Heart right ventricle (tissue), 16 donors: ENCODE measurements around the gene UNC79. TPM values are rescaled to one million over a fixed set of nuclear protein-coding genes. Genes with fewer than 3 reads are reported as not detected.
A peak's percentile ranks its signal among the peaks of the same experiment; 100 is the strongest.

Source experiments
- ATAC-seq, 8 donors: fragments of 200-7000 bp; cut with Tn5 transposase; one replicate each; pipeline ENCODE4 v1.9.1; 2020; ENCODE audit warnings: mild to moderate bottlenecking in 8 of 8, moderate library complexity in 8 of 8, moderate number of reproducible peaks in 1 of 8
- DNase-seq, 2 donors: peaks; one replicate each; pipeline ENCODE4 v3.0.0-alpha.2; 2020
- H3K27ac ChIP-seq, 10 donors: fragments of 200-600 bp; sonication (generic) in 2 of 10; one replicate each; pipeline versions ENCODE4 v1.5.0 to v1.8.0; 2020 to 2022; ENCODE audit warnings: mild to moderate bottlenecking in 3 of 10
- H3K27me3 ChIP-seq, 7 donors: fragments of 200-600 bp; one replicate each; pipeline ENCODE4 v1.8.0; 2021 to 2022; ENCODE audit warnings: mild to moderate bottlenecking in 2 of 7
- H3K36me3 ChIP-seq, 9 donors: fragments of 200-600 bp; sonication (generic) in 1 of 9; one replicate each; pipeline versions ENCODE4 v1.5.0 to v1.8.0; 2020 to 2022; ENCODE audit warnings: mild to moderate bottlenecking in 2 of 9
- H3K4me1 ChIP-seq, 9 donors: fragments of 200-600 bp; sonication (generic) in 1 of 9; one replicate each; pipeline versions ENCODE4 v1.5.0 to v1.8.0; 2020 to 2022; ENCODE audit warnings: mild to moderate bottlenecking in 4 of 9
- H3K4me3 ChIP-seq, 10 donors: fragments of 200-600 bp; sonication (generic) in 2 of 10; one replicate each; pipeline versions ENCODE4 v1.5.0 to v1.8.0; 2020 to 2022; ENCODE audit warnings: mild to moderate bottlenecking in 7 of 10, moderate library complexity in 2 of 10
- H3K9me3 ChIP-seq, 11 donors: fragments of 200-600 bp in 10 of 11; sonication (generic) in 2 of 11; one replicate each; pipeline versions ENCODE4 v1.5.0 to v1.8.0; 2013 to 2022; ENCODE audit warnings: mild to moderate bottlenecking in 2 of 11, control low read depth in 1 of 11, moderate library complexity in 1 of 11
- WGBS, 2 donors: extraction: QIAGEN DNeasy Blood & Tissue Kit; methylation state at CpG; one replicate each; pipeline ENCODE4 v1.1.7; 2013; ENCODE audit warnings: inconsistent platforms in 1 of 2; 5-methylcytosine and 5-hydroxymethylcytosine counted together
- intact Hi-C, 10 donors: fragments of 100-400 bp; cut with DNase I; formaldehyde crosslinking; loops; one replicate each; pipeline versions ENCODE4 v1.11.1 to v1.14.2; 2022
- polyA plus RNA-seq, 2 donors: library from polyadenylated mRNA; stranded (reverse); fragments of 200-250 nt; gene quantifications; one replicate each; pipeline ENCODE4 v1.2.3, GENCODE V29; 2013
- total RNA-seq, 10 donors: library from RNA; stranded (reverse); fragmentation: NEBNext Ultra II Directional in 3 of 10; extraction: Animal tissue kit (Norgen Biotek cat#: 25700) in 3 of 10; gene quantifications; one replicate each; pipeline versions ENCODE4 v1.2.1 to v1.2.4, GENCODE V29; 2021 to 2023
- TF ChIP-seq, protein P1 (sequence below), 9 donors: fragments of 200-600 bp; sonication (generic) in 2 of 9; IDR thresholded peaks; one replicate each; pipeline versions ENCODE4 v1.5.0 to v1.8.0; 2021 to 2022; ENCODE audit warnings: antibody characterized with exemption in 9 of 9, mild to moderate bottlenecking in 5 of 9, moderate library complexity in 1 of 9
- donor health status: Arrhythmogenic right ventricular cardiomyopathy.
- donor health status: ischemic (EF 13 %, LVEDD 7.1; RV severe dilation, severe dysfunction).
- donor health status: healthy with polysubstance abuse.
- donor health status: DM: no; HTN: yes; CAD: no.
- donor health status: DM: no; HTN: no; CAD: no.
- donor health status: ischemic (EF 25% LVEDD 6.9; RV normal size, moderate dysfunction).
- donor health status: ischemic (EF 25% LVEDD 5.7; RV mildly dilated, moderate dysfunction).
- donor health status: healthy.
- donor health status: DM: yes; HTN: yes; CAD: no.
- donor health status: Ischemic cardiomyopathy.
- donor health status: ischemic (EF 35%, LVEDD 5.7; RV mildly dilated, moderate dysfunction).
- donor health status: nonischemic (EF 11% LVEDD 7.7; RV severe dilation, severe dysfunction).
- donor health status: DM: yes; HTN: yes; CAD: no.
- donor health status: PGD.
- donor health status: ischemic (EF 29% LVEDD 5.4; RV normal size, mild dysfunction).
- donor health status: nonischemic (EF 23%, LVEDD 6.1; RV moderate dilation, normal function).

UNC79 gene
- total and polyA plus RNA-seq, 12 donors = 0.01 to 0.89 (median 0.40) TPM

DNA sequence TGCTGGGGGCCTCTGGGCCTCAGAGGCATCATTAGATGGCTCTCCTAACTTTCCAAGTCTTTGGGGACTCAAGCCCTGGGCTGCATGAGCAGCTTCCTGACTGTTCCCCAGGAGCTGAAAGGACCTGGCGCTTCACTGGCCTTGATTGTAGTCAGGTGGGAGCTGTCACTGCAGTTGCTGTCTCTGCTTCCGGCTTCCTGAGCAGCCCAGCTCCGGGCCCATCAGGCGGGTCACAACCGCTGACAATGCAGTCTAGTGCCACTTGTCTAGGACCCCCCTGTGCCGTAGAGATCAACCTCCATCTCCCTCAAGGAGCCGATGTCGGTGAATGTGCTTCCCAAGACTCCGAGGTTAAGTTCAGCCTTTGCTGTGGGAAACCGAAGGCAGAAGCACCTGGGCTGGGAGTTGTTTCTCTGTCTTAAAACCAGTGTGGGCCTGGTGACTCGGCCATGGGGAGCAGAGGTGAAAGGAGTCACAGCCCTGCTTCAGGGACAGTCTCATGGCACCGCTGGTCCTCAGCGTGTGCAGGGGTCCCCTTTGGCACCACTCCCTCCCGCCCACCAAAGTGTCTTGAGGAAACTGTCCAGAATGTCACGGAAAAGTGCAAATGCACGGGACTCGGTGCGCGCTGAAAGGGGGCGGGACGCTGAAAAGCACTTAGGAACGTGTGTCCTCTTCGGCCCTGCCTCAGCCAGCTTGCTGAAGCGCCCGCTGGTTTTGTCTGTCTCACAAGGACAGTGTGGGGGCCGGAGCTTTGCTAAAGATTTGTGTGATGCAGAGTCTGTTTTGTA, 312.7 kb downstream of the UNC79 start:
- intact Hi-C loops = loop anchor here in 1 of 10 donors (5.0 kb wide), 1 partner anchor 44 kb away; the partner anchor contains the start of gene PRIMA1
- TF ChIP-seq, protein P1, sequence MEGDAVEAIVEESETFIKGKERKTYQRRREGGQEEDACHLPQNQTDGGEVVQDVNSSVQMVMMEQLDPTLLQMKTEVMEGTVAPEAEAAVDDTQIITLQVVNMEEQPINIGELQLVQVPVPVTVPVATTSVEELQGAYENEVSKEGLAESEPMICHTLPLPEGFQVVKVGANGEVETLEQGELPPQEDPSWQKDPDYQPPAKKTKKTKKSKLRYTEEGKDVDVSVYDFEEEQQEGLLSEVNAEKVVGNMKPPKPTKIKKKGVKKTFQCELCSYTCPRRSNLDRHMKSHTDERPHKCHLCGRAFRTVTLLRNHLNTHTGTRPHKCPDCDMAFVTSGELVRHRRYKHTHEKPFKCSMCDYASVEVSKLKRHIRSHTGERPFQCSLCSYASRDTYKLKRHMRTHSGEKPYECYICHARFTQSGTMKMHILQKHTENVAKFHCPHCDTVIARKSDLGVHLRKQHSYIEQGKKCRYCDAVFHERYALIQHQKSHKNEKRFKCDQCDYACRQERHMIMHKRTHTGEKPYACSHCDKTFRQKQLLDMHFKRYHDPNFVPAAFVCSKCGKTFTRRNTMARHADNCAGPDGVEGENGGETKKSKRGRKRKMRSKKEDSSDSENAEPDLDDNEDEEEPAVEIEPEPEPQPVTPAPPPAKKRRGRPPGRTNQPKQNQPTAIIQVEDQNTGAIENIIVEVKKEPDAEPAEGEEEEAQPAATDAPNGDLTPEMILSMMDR (IDR thresholded peaks at IDR 0.05) = no peak

DNA sequence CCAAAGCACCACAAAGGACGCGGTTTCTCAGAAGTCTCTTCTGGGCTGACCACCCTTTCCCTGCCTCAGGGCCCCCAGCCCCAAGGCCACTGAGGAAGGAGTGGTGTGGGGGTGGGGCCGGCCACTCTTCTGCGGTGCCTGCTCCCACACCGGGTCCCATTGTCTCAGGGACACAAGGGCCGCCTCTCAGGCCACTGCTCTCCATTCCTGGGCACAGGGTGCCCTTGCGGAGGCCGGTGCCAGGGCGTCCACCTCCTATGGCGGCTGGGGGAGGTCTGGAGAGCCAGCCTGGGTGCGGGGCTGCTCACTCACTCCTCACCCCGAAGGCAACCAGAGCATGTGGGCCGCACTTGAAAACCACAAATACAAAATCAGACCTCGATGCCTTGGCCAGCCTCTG, 313.4 kb downstream of the UNC79 start:
- Histone ChIP-seq H3K4me3 (no peak overlapping the region), H3K4me1 (peaks cover 3 to 46% (median 17%) of the 10 kb centered on the region in 9 donors), H3K27ac (peak overlapping the region in 1 of 10 donors; percentile 85), H3K36me3 (no peaks in the 10 kb centered on the region), H3K9me3 (no peaks in the 10 kb centered on the region), H3K27me3 (no peaks in the 10 kb centered on the region)
- TF ChIP-seq, protein P1 (IDR thresholded peaks at IDR 0.05) = no peak
- ATAC-seq (no peak), DNase-seq (no peak)
- intact Hi-C loops = loop anchor here in 1 of 10 donors (5.0 kb wide), 1 partner anchor 43 kb away; the partner anchor contains the start of gene PRIMA1
- 81 to 84% methylated on average over 14 of the region's 14 CpGs for WGBS, 2 donors

More for the DNA sequence above, 312.7 kb downstream of the UNC79 start:
- no peaks in the 10 kb centered on the region for H3K36me3 ChIP-seq
- H3K4me3 ChIP-seq = no peak overlapping the region
- ATAC-seq (peak in 3 of 8 donors; percentile 2 to 13 (median 3)), DNase-seq (no peak)
- H3K27ac ChIP-seq = peak overlapping the region in 9 of 10 donors; percentile 3 to 85 (median 61)
- no peaks in the 10 kb centered on the region for H3K27me3 ChIP-seq
- no peaks in the 10 kb centered on the region for H3K9me3 ChIP-seq
- peaks cover 3 to 40% (median 16%) of the 10 kb centered on the region in 9 donors for H3K4me1 ChIP-seq
- 83 to 85% methylated on average over 26 of the region's 26 CpGs for WGBS, 2 donors

DNA sequence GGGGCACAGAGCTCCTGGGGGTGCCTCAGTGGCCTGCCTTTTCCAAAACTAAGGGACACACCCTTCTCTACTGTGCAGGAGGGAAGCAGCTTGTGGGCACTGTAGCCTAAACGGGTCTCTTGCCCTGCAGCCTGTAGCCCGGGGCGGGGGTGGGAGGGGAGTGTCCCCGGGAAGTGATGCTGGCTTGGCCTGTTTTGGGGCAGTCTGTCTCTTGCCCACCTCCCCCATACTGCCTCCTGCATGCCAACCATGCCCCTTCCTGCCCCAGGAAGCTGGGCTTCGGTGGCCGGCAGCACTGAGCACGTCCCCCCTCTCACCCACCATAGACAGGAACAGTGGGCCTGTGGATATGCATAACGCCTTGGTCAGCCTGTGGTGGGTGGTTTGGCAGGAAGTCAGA, 314.1 kb downstream of the UNC79 start:
- H3K27me3 ChIP-seq = no peaks in the 10 kb centered on the region
- no peak overlapping the region for H3K4me3 ChIP-seq
- H3K36me3 ChIP-seq = no peaks in the 10 kb centered on the region
- 60 to 63% methylated on average over 8 of the region's 8 CpGs for WGBS, 2 donors
- ATAC-seq = no peak
- DNase-seq = no peak
- no peaks in the 10 kb centered on the region for H3K9me3 ChIP-seq
- TF ChIP-seq, protein P1 (IDR thresholded peaks at IDR 0.05) = no peak
- peaks cover 3 to 51% (median 21%) of the 10 kb centered on the region in 9 donors for H3K4me1 ChIP-seq
- H3K27ac ChIP-seq = no peak overlapping the region
- intact Hi-C loops = loop anchor here in 1 of 10 donors (5.0 kb wide), 1 partner anchor 42 kb away; the partner anchor contains the start of gene PRIMA1

DNA sequence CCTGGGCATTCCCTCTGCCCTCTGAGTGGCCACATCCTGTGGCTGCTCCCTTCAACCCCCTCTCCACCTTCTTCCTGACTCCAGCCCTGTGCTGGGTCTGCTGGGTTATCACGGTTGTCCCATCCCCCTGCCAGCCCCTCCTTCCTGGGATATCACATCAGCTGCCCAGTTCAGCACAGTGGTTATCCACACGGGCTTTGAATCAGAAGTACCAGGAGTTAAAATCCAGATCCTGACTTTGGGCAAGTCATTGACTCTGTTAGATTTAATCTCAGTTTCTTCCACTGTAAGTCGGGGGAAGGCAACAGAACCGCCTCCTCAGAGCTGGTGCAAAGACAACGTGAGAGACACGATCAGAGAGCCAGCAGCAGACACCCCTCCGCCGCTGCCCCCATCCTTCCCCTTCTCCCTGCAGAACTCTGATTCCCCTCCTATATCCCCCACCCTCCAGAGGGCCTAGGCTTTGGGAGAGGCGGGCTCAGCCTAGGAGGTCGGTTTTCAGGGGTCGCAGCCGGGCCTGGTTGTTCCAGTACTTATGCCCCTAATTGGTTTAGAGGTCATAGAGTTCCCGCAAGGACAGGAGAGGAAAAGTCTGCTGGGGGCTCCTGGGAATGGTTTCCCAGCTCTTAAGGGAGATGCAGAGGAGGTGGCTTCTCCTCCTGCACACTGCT, 315.0 kb downstream of the UNC79 start:
- DNase-seq = no peak
- Histone ChIP-seq H3K36me3 (no peaks in the 10 kb centered on the region), H3K27ac (peak overlapping the region in 2 of 10 donors; percentile 22 to 95), H3K4me3 (no peak overlapping the region), H3K4me1 (peaks cover 3 to 51% (median 21%) of the 10 kb centered on the region in 9 donors), H3K9me3 (no peaks in the 10 kb centered on the region), H3K27me3 (no peaks in the 10 kb centered on the region)
- no peak for ATAC-seq
- TF ChIP-seq, protein P1 (IDR thresholded peaks at IDR 0.05) = no peak
- intact Hi-C loops = no loop called here
- 54 to 57% methylated on average over 13 of the region's 13 CpGs for WGBS, 2 donors
